Suppressor macrophage treated with lipopolysaccharide for 4 hours (primary cell): ENCODE measurements around the gene ASPSCR1.

Experiments used
- DNase-seq: peaks from one replicate; pipeline ENCODE4 v3.0.0-alpha.2; 2020

The ASPSCR1 gene, protein sequence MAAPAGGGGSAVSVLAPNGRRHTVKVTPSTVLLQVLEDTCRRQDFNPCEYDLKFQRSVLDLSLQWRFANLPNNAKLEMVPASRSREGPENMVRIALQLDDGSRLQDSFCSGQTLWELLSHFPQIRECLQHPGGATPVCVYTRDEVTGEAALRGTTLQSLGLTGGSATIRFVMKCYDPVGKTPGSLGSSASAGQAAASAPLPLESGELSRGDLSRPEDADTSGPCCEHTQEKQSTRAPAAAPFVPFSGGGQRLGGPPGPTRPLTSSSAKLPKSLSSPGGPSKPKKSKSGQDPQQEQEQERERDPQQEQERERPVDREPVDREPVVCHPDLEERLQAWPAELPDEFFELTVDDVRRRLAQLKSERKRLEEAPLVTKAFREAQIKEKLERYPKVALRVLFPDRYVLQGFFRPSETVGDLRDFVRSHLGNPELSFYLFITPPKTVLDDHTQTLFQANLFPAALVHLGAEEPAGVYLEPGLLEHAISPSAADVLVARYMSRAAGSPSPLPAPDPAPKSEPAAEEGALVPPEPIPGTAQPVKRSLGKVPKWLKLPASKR

DNA sequence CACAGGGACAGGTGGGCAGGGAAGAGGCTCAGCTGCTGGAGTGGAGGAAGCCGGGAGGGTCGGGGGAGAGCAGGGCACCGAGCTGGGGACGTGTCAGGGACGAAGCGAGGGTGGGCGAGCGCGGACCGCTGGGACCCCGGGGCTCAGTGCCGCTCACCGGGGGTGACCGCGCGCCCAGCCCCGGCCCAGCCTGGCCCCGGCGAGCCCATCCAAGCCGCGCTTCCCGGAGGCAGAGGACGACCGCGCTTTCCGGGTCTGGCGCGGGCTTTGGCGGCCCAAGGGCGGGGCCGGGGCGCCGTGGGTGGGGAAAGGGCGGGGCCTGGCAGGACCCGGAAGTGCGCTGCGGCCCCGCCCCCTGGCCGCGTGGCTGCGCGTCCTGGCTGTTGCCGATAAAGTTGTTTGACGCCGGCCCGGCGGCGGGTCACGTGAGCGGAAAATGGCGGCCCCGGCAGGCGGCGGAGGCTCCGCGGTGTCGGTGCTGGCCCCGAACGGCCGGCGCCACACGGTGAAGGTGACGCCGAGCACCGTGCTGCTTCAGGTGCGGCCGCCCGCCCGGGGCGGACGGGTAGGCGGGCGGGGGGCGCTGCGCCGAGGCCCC lies at the start of gene ASPSCR1:
TSS of gene ASPSCR1 (plus strand) at position 419 of the 598 bp plus-strand sequence. CDS start at position 437, 18 bp downstream.
- peak; percentile 98 for DNase-seq

- DNase-seq, result peak; percentile 98
These were observed 49.5 kb upstream of the ASPSCR1 start, which contains the start of gene MAFG for GRCh38 chr17:81927653-81928543. Gene MAFG, minus strand, starts transcription at chr17:81927735. Its CDS starts 4,550 bp downstream, at chr17:81923185.

- no peak for DNase-seq
These were observed 48.7 kb upstream of the ASPSCR1 start for GRCh38 chr17:81928544-81929252.

- DNase-seq, result no peak
These were observed 47.9 kb upstream of the ASPSCR1 start for GRCh38 chr17:81929253-81930141.

DNA sequence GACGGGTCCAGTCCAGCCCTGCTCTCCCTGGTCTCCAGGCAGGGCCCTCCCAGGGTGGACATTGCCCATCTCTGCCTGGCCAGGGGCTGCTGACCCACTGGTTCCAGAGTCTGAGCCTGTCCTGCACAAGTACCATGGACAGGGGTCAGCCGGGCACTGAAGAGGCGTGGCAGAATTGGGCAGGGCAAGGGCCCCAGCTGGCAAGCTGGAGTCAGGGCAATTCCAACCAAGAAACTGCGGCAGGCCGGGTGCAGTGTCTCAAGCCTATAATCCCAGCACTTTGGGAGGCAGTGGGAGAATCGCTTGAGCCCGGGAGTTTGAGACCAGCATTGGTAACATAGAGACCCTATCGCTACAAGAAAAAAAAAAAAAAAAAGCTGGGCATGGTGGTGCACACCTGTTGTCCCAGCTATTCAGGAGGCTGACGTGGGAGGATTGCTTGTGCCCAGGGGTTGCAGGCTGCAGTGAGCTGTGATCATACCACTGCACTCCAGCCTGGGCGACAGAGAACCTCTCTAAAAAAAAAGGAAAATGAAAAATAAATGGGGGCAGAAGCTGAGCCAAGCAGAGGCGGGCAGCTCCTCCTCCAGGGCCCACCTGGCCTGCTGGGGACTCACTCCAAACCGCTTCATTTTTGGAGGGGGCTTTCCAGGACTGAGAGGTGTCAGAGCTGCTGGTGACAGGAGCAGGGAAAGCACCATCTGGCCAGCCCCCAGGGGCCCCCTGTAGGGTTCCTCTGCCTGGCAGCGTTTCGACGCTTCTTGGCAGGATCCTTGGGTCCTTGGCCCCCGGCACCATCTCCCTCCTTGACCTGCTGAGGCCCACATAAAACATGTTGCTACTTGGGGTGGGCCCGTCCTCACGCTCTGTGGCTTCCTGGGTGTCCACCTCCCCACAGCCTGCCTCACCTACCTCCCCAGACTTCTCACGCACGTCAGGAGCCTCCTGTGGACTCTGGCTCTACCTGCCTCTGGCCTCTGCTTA lies 47.0 kb upstream of the ASPSCR1 start:
- DNase-seq, result no peak

GRCh38 chr17:81931189-81931556 lies 46.3 kb upstream of the ASPSCR1 start:
- DNase-seq, result no peak

DNA sequence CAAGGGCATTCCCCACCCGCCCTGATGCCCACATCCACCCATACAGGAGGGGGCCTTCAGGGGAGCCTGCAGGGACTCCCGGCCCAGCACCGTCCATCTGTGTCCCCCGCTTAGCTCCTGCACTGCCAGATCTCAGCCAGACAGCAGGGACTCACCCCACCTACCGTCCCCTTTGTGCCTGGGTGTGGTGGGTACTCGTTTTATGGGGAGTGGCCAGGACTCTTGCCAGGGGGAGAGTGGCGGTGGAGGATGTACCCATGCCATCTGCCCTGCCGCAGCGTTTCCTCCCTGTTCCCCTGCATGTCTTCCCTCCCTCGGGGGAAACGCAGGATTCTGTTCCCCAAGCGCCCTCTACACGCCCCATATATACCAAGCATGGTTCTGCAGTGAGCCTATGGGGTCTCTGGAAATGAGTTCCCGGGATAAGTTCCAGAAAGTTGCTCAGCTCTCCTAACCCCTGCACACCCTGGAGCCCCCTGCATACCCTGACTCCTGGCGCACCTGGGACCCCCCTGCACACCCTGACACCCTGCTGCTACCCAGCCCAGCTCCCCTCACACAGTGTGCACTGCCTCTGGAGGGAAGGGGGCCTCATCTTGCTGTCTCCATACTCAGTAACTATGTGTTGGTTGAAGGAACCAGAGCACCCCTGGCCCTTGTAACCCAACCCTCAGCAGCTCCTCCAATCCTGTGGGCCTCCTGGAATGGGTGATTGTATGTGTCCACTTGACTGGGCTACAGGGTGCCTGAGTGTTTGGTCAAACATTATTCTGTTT lies 45.7 kb upstream of the ASPSCR1 start:
- DNase-seq, result no peak

GRCh38 chr17:81932333-81932983 lies 45.0 kb upstream of the ASPSCR1 start:
- DNase-seq, result no peak

DNA sequence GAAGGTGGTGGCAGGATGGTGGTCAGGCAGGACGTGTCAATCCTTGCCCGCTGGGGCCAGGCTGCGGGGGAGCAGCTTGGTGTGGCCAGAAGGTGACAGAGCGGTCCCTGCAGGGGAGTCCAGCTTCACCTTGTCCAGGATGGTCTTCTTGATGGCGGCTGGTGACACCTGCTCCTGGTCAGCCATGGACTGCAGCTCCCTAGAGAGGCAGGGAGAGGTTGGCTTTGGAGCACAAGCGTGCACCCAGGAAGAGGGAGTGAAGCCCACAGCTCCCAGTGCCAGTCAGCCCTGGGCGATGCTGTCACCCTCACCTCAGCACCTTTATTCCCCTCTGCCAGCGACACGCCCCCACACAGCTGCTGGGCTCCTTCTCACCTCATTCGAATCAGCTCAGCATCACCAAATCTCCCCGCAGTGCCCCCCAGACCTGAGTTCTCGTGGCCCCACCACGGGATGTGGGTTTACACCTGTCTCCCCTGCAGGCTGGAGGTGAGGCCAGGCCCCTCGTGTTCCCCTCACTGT lies 44.2 kb upstream of the ASPSCR1 start:
- no peak for DNase-seq

DNA sequence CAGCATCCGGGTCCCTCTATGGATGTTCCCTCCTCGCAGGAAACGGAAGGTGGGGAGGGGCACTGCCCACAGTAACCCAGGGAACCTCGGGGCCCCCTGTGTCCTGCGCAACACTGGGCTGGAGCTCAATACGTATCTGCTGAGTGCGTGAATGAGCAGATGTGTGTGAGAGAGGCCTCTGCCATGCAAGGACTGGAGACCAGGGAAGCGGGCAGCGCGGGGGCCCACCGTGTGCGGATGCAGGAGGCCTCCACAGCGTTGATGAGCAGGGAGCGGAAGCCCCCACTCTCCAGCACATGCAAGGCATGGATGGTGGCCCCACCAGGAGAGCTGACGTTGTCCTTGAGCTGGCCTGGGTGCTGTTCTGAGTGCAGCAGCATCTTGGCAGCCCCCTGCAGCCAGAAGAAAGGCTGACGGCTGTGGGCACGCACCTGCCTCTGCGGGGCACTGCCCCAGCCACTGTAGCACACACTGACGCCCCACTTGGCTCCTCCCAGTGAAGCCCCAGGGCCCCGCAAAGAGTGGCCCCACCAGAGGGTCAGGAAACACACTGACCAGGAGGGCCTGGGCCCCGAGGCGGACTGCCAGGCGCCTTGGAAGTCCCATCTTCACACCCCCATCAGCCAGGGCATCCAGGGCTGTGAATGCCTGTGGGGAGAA lies 43.2 kb upstream of the ASPSCR1 start:
- DNase-seq, result no peak

DNA sequence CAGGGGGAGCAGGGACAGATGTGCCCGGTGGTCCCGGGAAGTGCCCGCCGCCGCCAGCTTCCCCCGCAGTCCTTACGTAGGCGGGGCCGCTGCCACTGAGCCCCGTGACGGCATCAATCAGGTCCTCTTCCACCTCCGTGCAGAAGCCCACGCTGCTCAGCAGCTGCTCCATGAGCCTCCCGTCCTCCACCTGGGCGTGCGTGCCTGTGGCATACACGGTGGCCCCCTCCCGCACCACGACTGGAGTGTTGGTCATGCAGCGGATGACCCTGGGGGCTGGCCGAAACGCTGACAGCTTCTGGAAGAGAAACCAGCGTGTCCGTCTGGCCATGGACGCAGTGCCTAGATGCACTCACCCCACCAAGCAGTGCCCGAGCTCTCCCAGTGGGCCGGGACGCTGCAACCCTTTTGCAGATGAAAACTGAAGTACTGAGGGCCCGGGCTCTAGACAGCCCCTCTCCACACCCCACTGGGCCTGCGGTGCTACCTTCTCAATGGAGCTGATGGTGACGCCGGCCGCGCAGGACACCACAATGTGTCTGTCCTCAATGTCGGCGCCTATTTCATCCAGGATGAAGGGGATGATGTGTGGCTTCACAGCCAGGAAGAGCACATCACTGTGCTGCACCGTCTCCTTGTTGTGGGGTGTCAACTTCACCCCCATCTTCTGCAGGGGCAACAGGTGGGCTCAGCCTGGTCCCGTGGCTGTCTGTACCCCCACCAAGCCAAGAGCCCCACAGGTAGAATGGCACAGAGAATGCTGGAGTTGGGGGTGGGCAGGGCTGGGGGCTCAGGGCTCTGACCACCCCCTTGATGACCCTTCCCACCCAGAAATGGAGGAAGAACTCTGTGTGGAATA lies 42.4 kb upstream of the ASPSCR1 start:
- DNase-seq, result no peak

DNA sequence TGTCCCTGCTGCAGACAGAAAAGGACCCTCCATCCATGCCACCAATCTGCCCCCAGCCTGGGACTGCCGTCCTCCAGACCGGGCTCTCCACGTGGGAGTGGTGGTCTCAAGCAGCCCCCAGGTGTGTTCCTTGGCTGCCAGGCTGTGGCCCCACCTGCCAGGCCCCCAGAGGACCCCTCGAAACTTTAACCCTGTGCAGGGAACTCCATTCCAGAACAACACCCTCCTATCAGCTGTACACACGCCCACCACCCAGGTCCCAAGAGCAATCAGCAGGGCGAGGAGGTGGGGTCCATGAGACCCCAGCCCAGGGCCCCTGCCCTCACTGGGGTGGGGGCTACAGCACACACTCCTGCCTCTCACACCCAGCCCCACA lies 41.7 kb upstream of the ASPSCR1 start:
- no peak for DNase-seq

GRCh38 chr17:81939218-81939617 lies 38.2 kb upstream of the ASPSCR1 start:
- DNase-seq, result no peak

DNA sequence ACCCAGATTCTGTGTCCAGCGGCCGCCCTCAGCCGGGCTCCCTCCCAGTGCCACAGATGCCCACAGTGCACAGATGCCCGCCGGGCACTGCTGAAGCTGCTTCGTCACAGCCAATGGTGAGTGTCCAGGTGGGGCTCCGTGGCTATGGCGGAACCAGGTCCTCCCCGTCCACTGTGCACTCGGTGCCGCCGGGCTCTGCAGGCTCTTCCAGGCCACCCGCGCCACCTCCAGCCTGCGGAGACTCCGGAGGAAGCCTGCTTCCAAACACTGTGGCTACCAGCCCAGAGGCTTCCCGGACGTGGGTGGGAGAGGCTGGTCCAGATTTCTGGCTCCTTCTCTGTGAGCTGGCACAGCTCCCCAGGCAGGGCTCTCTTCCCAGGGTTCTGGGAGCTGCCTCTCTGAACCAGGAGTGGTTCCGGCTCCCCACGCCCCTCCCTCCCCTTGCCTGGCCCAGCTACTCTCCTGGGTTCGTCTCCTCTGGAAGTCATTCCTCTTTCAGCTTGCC lies 37.5 kb upstream of the ASPSCR1 start:
- no peak for DNase-seq

- DNase-seq, result no peak
These were observed 36.6 kb upstream of the ASPSCR1 start for GRCh38 chr17:81940538-81941483.
